Measurements from ENCODE around the gene TREH. TPM values are rescaled to one million over a fixed set of nuclear protein-coding genes. Genes with fewer than 3 reads are reported as not detected.
"Not testable (repeated sequence)": the region's sequence is repeated elsewhere in the genome, so short reads cannot be mapped to it uniquely, and the experiment has no call there.

TREH gene
- total and polyA plus RNA-seq, 2 of the 8 experiments (the other 6 are each of a cell fraction or from before 2014, with no cell fraction given): 0.03 TPM; not detected in 1

DNA sequence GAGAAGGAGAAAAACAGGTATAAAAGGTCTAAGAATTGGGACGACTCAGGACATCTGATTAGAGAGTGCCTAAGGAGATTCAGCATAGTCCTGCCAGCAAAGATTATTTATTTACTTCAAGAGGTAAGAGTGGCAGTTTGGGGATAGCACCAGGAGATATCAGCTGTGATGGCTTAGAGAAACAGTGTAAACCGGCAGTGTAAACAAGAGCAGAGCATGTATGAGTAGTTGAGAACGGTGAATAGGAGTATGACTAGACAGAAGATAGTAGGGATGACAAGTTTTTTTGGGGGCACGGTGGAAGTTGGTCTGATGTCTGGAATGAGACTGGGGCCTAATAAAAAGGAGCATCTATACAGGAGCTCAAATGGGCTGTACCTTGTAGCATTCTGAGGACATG is 38.3 kb upstream of the TREH start:
- not testable (repeated sequence) for H3K9ac ChIP-seq (replicated peaks in 1 of 4; ENCODE audit: extremely low read depth in 1 of 4, low read depth in 3 of 4, low read length in 3 of 4); H3K23ac ChIP-seq (ENCODE audit: insufficient read length); H3K27me3 ChIP-seq (replicated peaks in 1 of 4; ENCODE audit: control insufficient read depth in 3 of 4, extremely low read depth in 1 of 4, insufficient read depth in 3 of 4, low read length in 3 of 4); H3K14ac ChIP-seq (ENCODE audit: insufficient read length); H3K18ac ChIP-seq (ENCODE audit: extremely low read depth, low read length); H2BK20ac ChIP-seq (ENCODE audit: low read length); H2BK5ac ChIP-seq (ENCODE audit: low read depth, low read length); H3K4ac ChIP-seq (replicated peaks; ENCODE audit: insufficient read length, low read depth, low read length); H2AK5ac ChIP-seq (ENCODE audit: low read depth, low read length); H4K5ac ChIP-seq (ENCODE audit: insufficient read length, low read depth, low read length); H4K8ac ChIP-seq (ENCODE audit: extremely low read depth, insufficient read depth, low read length); H3K9me3 ChIP-seq (ENCODE audit: insufficient read depth in 2 of 2, low read depth in 1 of 2, low read length in 1 of 2); H2BK120ac ChIP-seq (replicated peaks; ENCODE audit: low read depth, low read length); H4K20me1 ChIP-seq (replicated peaks in 1 of 2; ENCODE audit: control insufficient read depth in 1 of 2, insufficient read depth in 2 of 2, low read length in 2 of 2); DNase-seq (ENCODE audit: low read depth in 1 of 2, low spot score in 2 of 2); FAIRE-seq; H3K27ac ChIP-seq (ENCODE audit: low read depth, low read length); H3K56ac ChIP-seq (replicated peaks; ENCODE audit: insufficient read length, low read depth, low read length); H3K79me1 ChIP-seq (ENCODE audit: low read depth, low read length); H2AFZ ChIP-seq (ENCODE audit: low read length); H3K4me2 ChIP-seq (ENCODE audit: insufficient read depth in 1 of 2, low read depth in 2 of 2, low read length in 2 of 2); H2BK12ac ChIP-seq (ENCODE audit: low read depth, low read length); H3K23me2 ChIP-seq (ENCODE audit: low read depth, low read length); H2BK15ac ChIP-seq (ENCODE audit: low read length); H4K91ac ChIP-seq (replicated peaks; ENCODE audit: insufficient read length, low read length)
- WGBS, 2 experiments (ENCODE audit: extremely low coverage in 1 of 2, insufficient coverage in 1 of 2, insufficient read length in 1 of 2, insufficient replicate concordance in 2 of 2, low coverage in 1 of 2, low lambda C conversion rate in 2 of 2, missing lambda C conversion rate in 1 of 2): 48% methylated on average over 4 of the region's 4 CpGs; no CpG with 5 or more reads in 1 of the 2 experiments
- CTCF ChIA-PET (ENCODE audit: partially characterized antibody): interaction anchor here (0.8 to 1.5 kb wide), 2 partner anchors 20 to 77 kb away, joined by 3 to 4 read pairs; no protein-coding TSS in a partner anchor
- Histone ChIP-seq H3K36me3 (ENCODE audit: control insufficient read depth in 2 of 4, insufficient read depth in 4 of 4, low read length in 3 of 4) (peaks cover 0 to 10% (median 0%) of the 10 kb centered on the region in 4 experiments; a peak in 1 of 8 replicates), H3K4me1 (replicated peaks in 1 of 4; ENCODE audit: control insufficient read depth in 3 of 4, insufficient read depth in 4 of 4, low read length in 3 of 4) (peaks cover 4 to 15% (median 8%) of the 10 kb centered on the region in 4 experiments), H3K4me3 (ENCODE audit: extremely low read depth in 1 of 4, insufficient read depth in 2 of 4, low read depth in 3 of 4, low read length in 4 of 4) (peak overlapping the region in 1 of 4 experiments; percentile 62; a peak in 1 of 8 replicates), H3K79me2 (ENCODE audit: control insufficient read depth in 1 of 2, insufficient read depth in 2 of 2, low read length in 2 of 2) (peaks cover 0 to 27% of the 10 kb centered on the region in 2 experiments; a peak in 2 of 4 replicates)
- POLR2A ChIA-PET (ENCODE audit: partially characterized antibody): interaction anchor here (1.5 to 4.1 kb wide), 7 partner anchors 13 to 82 kb away, joined by 4 to 46 read pairs (median 7); no protein-coding TSS in a partner anchor
